GM19099 (cell line): Measurements from ENCODE around the gene SUFU.

Experiments
- POLR2A ChIP-seq: IDR thresholded peaks from 3 replicates; pipeline ENCODE4 v1.6.1; 2011; ENCODE audit warnings: low read depth; ENCODE audit not compliant: insufficient read length; ENCODE audit errors: extremely low read depth

The SUFU gene

GRCh38 chr10:102649797-102650654 lies 146.3 kb downstream of the SUFU start:
- no peak for TF ChIP-seq POLR2A

GRCh38 chr10:102650655-102651454 lies 147.1 kb downstream of the SUFU start:
- no peak for TF ChIP-seq POLR2A

- TF ChIP-seq POLR2A, result peak; percentile 10
These were observed 147.8 kb downstream of the SUFU start for GRCh38 chr10:102651455-102652169.

- peak; percentile 8 for TF ChIP-seq POLR2A
These were observed 148.6 kb downstream of the SUFU start for GRCh38 chr10:102652170-102652916.

GRCh38 chr10:102653060-102653459 lies 149.3 kb downstream of the SUFU start:
- TF ChIP-seq POLR2A, result no peak

GRCh38 chr10:102654566-102654965 lies 150.8 kb downstream of the SUFU start:
- TF ChIP-seq POLR2A, result no peak

- no peak for TF ChIP-seq POLR2A
These were observed 151.2 kb downstream of the SUFU start for GRCh38 chr10:102654969-102655368.

- TF ChIP-seq POLR2A, result no peak
These were observed 152.3 kb downstream of the SUFU start for GRCh38 chr10:102656026-102656425.

GRCh38 chr10:102656791-102657371 lies 153.1 kb downstream of the SUFU start:
- TF ChIP-seq POLR2A, result no peak

- no peak for TF ChIP-seq POLR2A
These were observed 153.7 kb downstream of the SUFU start for GRCh38 chr10:102657451-102657850.

- no peak for TF ChIP-seq POLR2A
These were observed 154.4 kb downstream of the SUFU start for GRCh38 chr10:102657984-102658724.

GRCh38 chr10:102658802-102659201 lies 155.0 kb downstream of the SUFU start:
- TF ChIP-seq POLR2A, result no peak

GRCh38 chr10:102660888-102661657 lies 157.3 kb downstream of the SUFU start:
- peak; percentile 43 for TF ChIP-seq POLR2A
